K562 (cell line): Measurements from ENCODE around the gene TBCCD1. TPM values are rescaled to one million over a fixed set of nuclear protein-coding genes. Genes with fewer than 3 reads are reported as not detected.
A peak's percentile ranks its signal among the peaks of the same experiment; 100 is the strongest.

Source experiments
- ATAC-seq: fragments of 200-7000 bp; cut with Tn5 transposase; 3 replicates; pipeline ENCODE4 v1.9.1; 2020; ENCODE audit warnings: moderate library complexity
- Bru-seq: library from RNA; stranded (reverse); fragments of 400-500 nt; gene quantifications from one replicate; lab custom pipeline; 2021; lab: Mats Ljungman, UMichigan
- BruChase-seq, 2 experiments: library from RNA; stranded (reverse); fragments of 400-500 nt; gene quantifications; one replicate each; lab custom pipeline; 2021; lab: Mats Ljungman, UMichigan
- BruUV-seq: library from RNA; stranded (reverse); fragments of 400-500 nt; replicated peaks from 2 replicates; lab custom pipeline; 2021; lab: Mats Ljungman, UMichigan
- CTCF ChIA-PET: fragments of 300-600 bp; formaldehyde crosslinking; extraction: SDS; loops from one replicate; lab custom pipeline; 2021; ENCODE audit warnings: low intra/inter-chr PET ratio; lab: Yijun Ruan, JAX
- POLR2A ChIA-PET: fragments of 300-600, 350-650 bp; sonication (Branson Sonifier 250); formaldehyde crosslinking; extraction: SDS; loops from one replicate; lab custom pipeline; 2021; ENCODE audit warnings: antibody characterized with exemption, inconsistent platforms; lab: Yijun Ruan, JAX
- DNase-seq, 4 experiments: peaks; one replicate each; pipeline versions ENCODE4 v3.0.0 to v3.0.0-alpha.2; 2011 to 2018; ENCODE audit warnings: low spot score in 3 of 4, mixed read lengths in 3 of 4; ENCODE audit errors: extremely low read depth in 1 of 4
- FAIRE-seq: peaks from 2 replicates; lab custom pipeline; 2011; peaks lifted over from hg19 to GRCh38; lab: Jason Lieb, UNC
- H2AFZ ChIP-seq: 2 replicates; pipeline ENCODE4 v1.6.0; 2011; ENCODE audit warnings: low read depth, low read length, control low read depth, inconsistent platforms
- H3K27ac ChIP-seq: fragments of 200-600 bp; 3 replicates; pipeline ENCODE4 v1.8.0; 2011; ENCODE audit warnings: low read depth, mild to moderate bottlenecking, control low read depth, inconsistent platforms, low read length, moderate library complexity, mixed read lengths; ENCODE audit errors: extremely low read depth
- H3K27me3 ChIP-seq, 2 experiments: fragments of 300-600 bp in 1 of 2; 2 replicates in 1 of 2; 3 replicates in 1 of 2; pipeline versions ENCODE4 v1.6.0 to v1.8.0; 2011; ENCODE audit warnings: inconsistent platforms in 2 of 2, low read length in 2 of 2, mild to moderate bottlenecking in 1 of 2, mixed read lengths in 1 of 2, moderate library complexity in 1 of 2; ENCODE audit not compliant: control insufficient read depth in 2 of 2, insufficient read depth in 2 of 2
- H3K36me3 ChIP-seq: fragments of 300-600 bp; 3 replicates; pipeline ENCODE4 v1.8.0; 2011; ENCODE audit warnings: mild to moderate bottlenecking, low read length, inconsistent platforms; ENCODE audit not compliant: control insufficient read depth, insufficient read depth
- H3K4me1 ChIP-seq, 2 experiments: fragments of 200-600 bp in 1 of 2; replicated peaks in 1 of 2; 2 replicates in 1 of 2; 3 replicates in 1 of 2; pipeline versions ENCODE4 v1.5.1 to v1.8.0; 2011; ENCODE audit warnings: inconsistent platforms in 2 of 2, low read length in 2 of 2, mild to moderate bottlenecking in 1 of 2, mixed read lengths in 1 of 2, moderate library complexity in 1 of 2; ENCODE audit not compliant: control insufficient read depth in 2 of 2, insufficient read depth in 2 of 2
- H3K4me2 ChIP-seq: 2 replicates; pipeline ENCODE4 v1.6.1; 2011; ENCODE audit warnings: low read length, control low read depth, inconsistent platforms, mixed read lengths; ENCODE audit not compliant: insufficient read depth
- H3K4me3 ChIP-seq: fragments of 200-600 bp; sonication (generic), shearing (Covaris generic); 2 replicates; pipeline ENCODE4 v1.5.1; 2016; ENCODE audit warnings: control low read depth, inconsistent platforms
- H3K79me2 ChIP-seq: fragments of 200-600 bp; 3 replicates; pipeline ENCODE4 v1.8.0; 2011; ENCODE audit warnings: low read length, inconsistent platforms; ENCODE audit not compliant: control insufficient read depth, insufficient read depth
- H3K9ac ChIP-seq, 2 experiments: 2 replicates each; pipeline versions ENCODE4 v1.6.0 to v1.6.1; 2011; ENCODE audit warnings: low read depth in 2 of 2, low read length in 2 of 2, control low read depth in 1 of 2, inconsistent platforms in 1 of 2, mild to moderate bottlenecking in 1 of 2, mixed read lengths in 1 of 2; ENCODE audit not compliant: insufficient read depth in 1 of 2
- H3K9me1 ChIP-seq: one replicate; pipeline ENCODE4 v1.6.0; 2011; ENCODE audit warnings: inconsistent platforms, mild to moderate bottlenecking, low read length, moderate library complexity; ENCODE audit not compliant: control insufficient read depth, insufficient read depth
- H3K9me3 ChIP-seq: replicated peaks from 2 replicates; pipeline ENCODE4 v1.5.1; 2011; ENCODE audit warnings: low read depth, low read length, inconsistent platforms; ENCODE audit not compliant: control insufficient read depth, insufficient read depth
- H4K20me1 ChIP-seq: replicated peaks from 2 replicates; pipeline ENCODE4 v1.6.1; 2011; ENCODE audit warnings: low read length, inconsistent platforms, mixed read lengths; ENCODE audit not compliant: control insufficient read depth, insufficient read depth
- BRF1 ChIP-seq: IDR thresholded peaks from 3 replicates; pipeline ENCODE4 v1.6.1; 2011; ENCODE audit warnings: borderline replicate concordance, mild to moderate bottlenecking; ENCODE audit not compliant: insufficient read length; ENCODE audit errors: extremely low read depth
- CBX5 ChIP-seq: IDR thresholded peaks from 2 replicates; pipeline ENCODE4 v1.6.1; 2014; ENCODE audit warnings: low read depth, borderline replicate concordance
- FOSL1 ChIP-seq: fragments of 200-800 bp; sonication (Bioruptor generic); conservative IDR thresholded peaks from 2 replicates; pipeline ENCODE4 v1.6.1; 2016; ENCODE audit warnings: missing genetic modification characterization, missing compliant biosample characterization
- MAFK ChIP-seq: IDR thresholded peaks from 2 replicates; pipeline ENCODE4 v1.6.1; 2011; ENCODE audit warnings: low read length, improper control_type of control experiment
- MAZ ChIP-seq, 2 experiments: fragments of 450-650 bp in 1 of 2; sonication (generic) in 1 of 2; formaldehyde crosslinking; IDR thresholded peaks in 1 of 2; conservative IDR thresholded peaks in 1 of 2; 2 replicates each; pipeline versions ENCODE4 v1.4.0 to v1.5.0; 2020; ENCODE audit warnings: mild to moderate bottlenecking in 1 of 2, missing genetic modification reagents in 1 of 2
- MTA1 ChIP-seq: fragments of 450-650 bp; IDR thresholded peaks from 2 replicates; pipeline ENCODE4 v1.6.1; 2017; ENCODE audit warnings: borderline replicate concordance
- MXI1 ChIP-seq: IDR thresholded peaks from 2 replicates; pipeline ENCODE4 v1.6.1; 2011; ENCODE audit warnings: low read depth, mild to moderate bottlenecking, improper control_type of control experiment, low read length
- PHF21A ChIP-seq: fragments of 450-650 bp; IDR thresholded peaks from 2 replicates; pipeline ENCODE4 v1.6.1; 2017; ENCODE audit warnings: low read depth, borderline replicate concordance
- ZNF253 ChIP-seq: fragments of 250-450 bp; sonication (Bioruptor Pico); conservative IDR thresholded peaks from 2 replicates; pipeline ENCODE4 v1.6.1; 2021; ENCODE audit warnings: mild to moderate bottlenecking
- ZNF3 ChIP-seq: fragments of 250-450 bp; sonication (Bioruptor Pico); IDR thresholded peaks from 2 replicates; pipeline ENCODE4 v1.5.0; 2021; ENCODE audit warnings: mild to moderate bottlenecking, moderate library complexity
- WGBS: fragments of 100-300 bp; shearing (Covaris generic); methylation state at CpG from one replicate; pipeline ENCODE4 v1.1.6; 2016; ENCODE audit warnings: low coverage, mixed read lengths; ENCODE audit not compliant: insufficient coverage; ENCODE audit errors: missing lambda C conversion rate; 5-methylcytosine and 5-hydroxymethylcytosine counted together
- in situ Hi-C: fragments of 300-500 bp; cut with MboI; formaldehyde crosslinking; loops from 4 replicates; pipeline ENCODE4 v1.15.0; 2018; ENCODE audit warnings: inconsistent platforms, mixed read lengths
- intact Hi-C: fragments of 100-400 bp; cut with micrococcal nuclease; formaldehyde crosslinking; loops from 2 replicates; pipeline ENCODE4 v1.14.2; 2022
- long read RNA-seq, 3 experiments: library from polyadenylated mRNA in 2 of 3; library from RNA in 1 of 3; unstranded in 2 of 3; stranded (forward) in 1 of 3; transcript quantifications; one replicate each; pipeline ENCODE4 v2.0.0, GENCODE V29; 2019 to 2022
- polyA minus RNA-seq, 3 experiments: library from RNA; depleted of rRNA, polyadenylated mRNA; stranded (reverse); fragments of >200 nt; gene quantifications; 2 replicates each; pipeline ENCODE4 v1.2.3, GENCODE V29; 2011
- polyA plus RNA-seq, 8 experiments: library from polyadenylated mRNA; depleted of rRNA in 4 of 8; stranded (reverse) in 5 of 8; unstranded in 3 of 8; fragments of >200 nt; fragmentation: Nextera tagmentation in 2 of 8; fragmentation: Illumina TruSeq in 1 of 8; extraction: Ambion mirVana in 2 of 8; extraction: Trizol in 1 of 8; gene quantifications; 2 replicates each; pipeline versions ENCODE4 v1.2.1 to v1.2.3, GENCODE V29; 2011 to 2014; ENCODE audit warnings: inconsistent platforms in 1 of 8, missing spikeins in 1 of 8
- total RNA-seq, 7 experiments: library from RNA; depleted of rRNA in 6 of 7; stranded (reverse); fragments of >200 nt in 6 of 7; fragmentation: Illumina TruSeq in 2 of 7; extraction: Trizol in 2 of 7; gene quantifications; 2 replicates each; pipeline versions ENCODE4 v1.2.1 to v1.2.3, GENCODE V29; 2011 to 2021; ENCODE audit warnings: low replicate concordance in 1 of 7
- TF ChIP-seq, protein P1 (sequence below): fragments of 250-450 bp; sonication (Bioruptor Pico); IDR thresholded peaks from 2 replicates; pipeline ENCODE4 v1.5.0; 2021; ENCODE audit warnings: mild to moderate bottlenecking, borderline replicate concordance

TBCCD1 gene, protein sequence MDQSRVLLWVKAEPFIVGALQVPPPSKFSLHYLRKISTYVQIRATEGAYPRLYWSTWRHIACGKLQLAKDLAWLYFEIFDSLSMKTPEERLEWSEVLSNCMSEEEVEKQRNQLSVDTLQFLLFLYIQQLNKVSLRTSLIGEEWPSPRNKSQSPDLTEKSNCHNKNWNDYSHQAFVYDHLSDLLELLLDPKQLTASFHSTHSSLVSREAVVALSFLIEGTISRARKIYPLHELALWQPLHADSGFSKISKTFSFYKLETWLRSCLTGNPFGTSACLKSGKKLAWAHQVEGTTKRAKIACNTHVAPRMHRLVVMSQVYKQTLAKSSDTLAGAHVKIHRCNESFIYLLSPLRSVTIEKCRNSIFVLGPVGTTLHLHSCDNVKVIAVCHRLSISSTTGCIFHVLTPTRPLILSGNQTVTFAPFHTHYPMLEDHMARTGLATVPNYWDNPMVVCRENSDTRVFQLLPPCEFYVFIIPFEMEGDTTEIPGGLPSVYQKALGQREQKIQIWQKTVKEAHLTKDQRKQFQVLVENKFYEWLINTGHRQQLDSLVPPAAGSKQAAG
- total RNA-seq (2011; cell fraction: chromatin; rRNA removed; ENCODE audit: low replicate concordance) = 37.8 and 39.7 TPM in 2 replicates
- total RNA-seq (2011; cell fraction: nucleolus; rRNA removed) = 15.2 and 19.1 TPM in 2 replicates
- 20.8 and 22.1 TPM in 2 replicates for total RNA-seq (2011; cell fraction: nucleoplasm; rRNA removed)
- total RNA-seq (2014; rRNA removed) = 17.7 and 22.7 TPM in 2 replicates
- 26.2 and 26.8 TPM in 2 replicates for total RNA-seq (2014; rRNA removed; fragmentation: Illumina TruSeq; extraction: Trizol)
- 21.1 and 21.2 TPM in 2 replicates for total RNA-seq (2015; rRNA removed; fragmentation: Illumina TruSeq; extraction: Trizol)
- total RNA-seq (2021) = 18.4 and 20.9 TPM in 2 replicates
- 26.0 and 31.1 TPM in 2 replicates for polyA plus RNA-seq (2011; rRNA removed)
- polyA plus RNA-seq (2011; cell fraction: cytosol; rRNA removed) = 22.3 and 24.5 TPM in 2 replicates
- 25.8 and 29.2 TPM in 2 replicates for polyA plus RNA-seq (2011; cell fraction: nucleus; rRNA removed)
- polyA plus RNA-seq (2012) = 12.0 and 15.4 TPM in 2 replicates
- polyA plus RNA-seq (2014; fragmentation: Illumina TruSeq; extraction: Trizol) = 18.4 and 22.2 TPM in 2 replicates
- polyA plus RNA-seq (2014; fragmentation: Nextera tagmentation; extraction: Ambion mirVana) = 10 to 100 TPM; 18.9 to 21.4 TPM
- 16.2 and 17.9 TPM in 2 replicates for polyA plus RNA-seq (2014; rRNA removed)
- 37.0 and 46.7 TPM in 2 replicates for polyA minus RNA-seq (2011; rRNA and poly(A)+ RNA removed)
- polyA minus RNA-seq (2011; cell fraction: cytosol; rRNA and poly(A)+ RNA removed) = 10.2 and 16.4 TPM in 2 replicates
- polyA minus RNA-seq (2011; cell fraction: nucleus; rRNA and poly(A)+ RNA removed) = 14.7 and 22.3 TPM in 2 replicates
- Bru-seq, nascent RNA = percentile 81 among the genes with signal in this experiment
- BruChase-seq, experiment 1, labeled RNA remaining after a 2-hour chase = percentile 76 among the genes with signal in this experiment
- percentile 75 among the genes with signal in this experiment for BruChase-seq, experiment 2, labeled RNA remaining after a 6-hour chase
- long read RNA-seq, experiment 1, transcript TBCCD1-201 (8 exons, 2,441 nt) = major isoform, 81 of 121 reads
- long read RNA-seq, experiment 1, transcript TBCCD1-203 (8 exons, 3,058 nt) = minor isoform, 10 of 121 reads
- long read RNA-seq, experiment 1, partial matches to known transcripts = 14 of 121 reads
- long read RNA-seq, experiment 1, other reads (novel, unspliced or antisense) = 16 of 121 reads
- long read RNA-seq, experiment 2, partial matches to known transcripts = 2 of 8 reads
- long read RNA-seq, experiment 2, other reads (novel, unspliced or antisense) = 2 of 8 reads
- long read RNA-seq, experiment 3, transcript TBCCD1-201 (8 exons, 2,441 nt) = major isoform, 7 of 13 reads
- long read RNA-seq, experiment 3, partial matches to known transcripts = 4 of 13 reads
- long read RNA-seq, experiment 3, other reads (novel, unspliced or antisense) = 1 of 13 reads

DNA sequence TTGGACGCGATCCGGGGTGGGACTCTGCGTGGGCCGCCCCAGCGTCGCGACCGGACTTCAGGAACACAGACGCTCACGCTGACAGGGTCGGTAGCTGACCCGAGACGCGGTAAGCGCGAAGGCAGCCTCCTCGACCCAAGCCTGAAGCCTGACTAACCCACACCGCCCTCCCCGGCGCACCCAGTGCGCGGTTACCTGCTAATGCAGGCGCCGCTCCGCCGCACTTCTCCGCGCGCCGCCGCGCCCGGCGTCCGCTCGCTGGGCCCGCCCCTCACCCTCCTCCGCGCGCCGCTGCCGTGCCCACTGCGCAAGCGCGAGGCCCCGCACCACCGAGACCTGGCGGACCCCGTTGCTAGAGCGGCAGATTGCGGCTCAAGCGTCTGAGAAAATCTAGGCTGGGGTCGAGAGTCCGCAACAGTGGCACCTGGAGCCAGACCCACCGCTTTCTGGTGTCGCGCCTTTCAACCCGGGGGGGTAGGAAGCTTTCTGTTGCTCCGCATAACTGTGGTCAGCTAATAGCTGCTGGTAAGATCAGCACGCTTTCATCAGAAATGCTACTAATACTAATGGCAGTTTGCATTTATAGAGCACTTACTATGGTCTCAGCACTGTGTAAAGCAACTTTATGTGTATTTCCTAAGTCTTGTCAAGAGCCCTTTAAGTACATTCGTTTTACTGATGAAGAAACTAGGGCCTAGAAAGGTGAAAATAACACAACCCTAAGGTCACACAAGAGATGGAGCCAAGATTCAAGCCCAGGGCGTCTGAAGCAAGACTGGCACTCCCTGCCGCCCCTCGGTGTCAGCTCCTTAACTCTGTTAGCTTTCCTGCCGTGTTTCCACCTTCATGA, at the start of gene TBCCD1:
Gene TBCCD1, minus strand, starts transcription at position 268 of the 850 bp plus-strand sequence. CDS start 3,010 bp downstream, outside the sequence.
- intact Hi-C loops = no loop called here
- TF ChIP-seq BRF1 (no peak), MAZ (CRISPR knock-in tag; conservative IDR thresholded peaks at IDR 0.05 in 1 of 2, IDR thresholded peaks at IDR 0.05 in 1 of 2) (peak; percentile 59 to 85), ZNF3 (no peak), MXI1 (no peak), MTA1 (no peak), MAFK (no peak), ZNF253 (CRISPR knock-in tag) (no peak), CBX5 (no peak), PHF21A (no peak), FOSL1 (tag) (peak; percentile 56; the same call in 1 of the 2 replicates)
- TF ChIP-seq, protein P1, sequence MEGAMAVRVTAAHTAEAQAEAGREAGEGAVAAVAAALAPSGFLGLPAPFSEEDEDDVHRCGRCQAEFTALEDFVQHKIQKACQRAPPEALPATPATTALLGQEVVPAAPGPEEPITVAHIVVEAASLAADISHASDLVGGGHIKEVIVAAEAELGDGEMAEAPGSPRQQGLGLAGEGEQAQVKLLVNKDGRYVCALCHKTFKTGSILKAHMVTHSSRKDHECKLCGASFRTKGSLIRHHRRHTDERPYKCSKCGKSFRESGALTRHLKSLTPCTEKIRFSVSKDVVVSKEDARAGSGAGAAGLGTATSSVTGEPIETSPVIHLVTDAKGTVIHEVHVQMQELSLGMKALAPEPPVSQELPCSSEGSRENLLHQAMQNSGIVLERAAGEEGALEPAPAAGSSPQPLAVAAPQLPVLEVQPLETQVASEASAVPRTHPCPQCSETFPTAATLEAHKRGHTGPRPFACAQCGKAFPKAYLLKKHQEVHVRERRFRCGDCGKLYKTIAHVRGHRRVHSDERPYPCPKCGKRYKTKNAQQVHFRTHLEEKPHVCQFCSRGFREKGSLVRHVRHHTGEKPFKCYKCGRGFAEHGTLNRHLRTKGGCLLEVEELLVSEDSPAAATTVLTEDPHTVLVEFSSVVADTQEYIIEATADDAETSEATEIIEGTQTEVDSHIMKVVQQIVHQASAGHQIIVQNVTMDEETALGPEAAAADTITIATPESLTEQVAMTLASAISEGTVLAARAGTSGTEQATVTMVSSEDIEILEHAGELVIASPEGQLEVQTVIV (CRISPR knock-in tag) = no peak

More for the DNA sequence above, at the start of gene TBCCD1:
- Histone ChIP-seq H2AFZ (peak within 1 kb of the TSS; percentile 98), H3K4me3 (peak within 1 kb of the TSS; percentile 73), H4K20me1 (no peaks in the 10 kb centered on the region), H3K9me1 (no peaks in the 10 kb centered on the region), H3K4me2 (peak within 1 kb of the TSS; percentile 96), H3K27me3 (no peaks in the 10 kb centered on the region), H3K9ac (peak within 1 kb of the TSS; percentile 90 to 99), H3K27ac (peak within 1 kb of the TSS; percentile 90), H3K36me3 (peaks cover 26% of the 10 kb centered on the region; the same call in 1 of the 3 replicates), H3K79me2 (peaks cover 67% of the 10 kb centered on the region), H3K9me3 (no peaks in the 10 kb centered on the region), H3K4me1 (peaks cover 3 to 11% of the 10 kb centered on the region in 2 experiments; a peak in 4 of 5 replicates)
- WGBS = under 1% methylated on average over 58 of the region's 66 CpGs
- ChIA-PET CTCF (no interaction called here), POLR2A (interaction anchor here (0.6 to 5.7 kb wide), 6 partner anchors 11 to 365 kb away, joined by 3 to 64 read pairs (median 4); partner anchors contain the start of gene EIF4A2)
- ATAC-seq (peak; percentile 84), FAIRE-seq (peak; percentile 86), DNase-seq (peak; percentile 89 to 95 (median 90))
- in situ Hi-C loops = no loop called here
- BruUV-seq = TSS peak; percentile 37
